Natural killer cell (primary cell): ENCODE results near the gene MEIS2. TPM values are rescaled to one million over a fixed set of nuclear protein-coding genes. Genes with fewer than 3 reads are reported as not detected.

ENCODE experiments used
- ATAC-seq, 3 donors: fragments of 150-1000 bp in 2 of 3; fragments of 200-7000 bp in 1 of 3; cut with Tn5 transposase; 1 replicate in 1 of 3; 2 replicates in 2 of 3; pipeline ENCODE4 v1.10.0; 2021; ENCODE audit warnings: mild to moderate bottlenecking in 2 of 3, moderate library complexity in 2 of 3
- DNase-seq, 2 donors: peaks; one replicate each; pipeline versions ENCODE4 v3.0.0 to v3.0.0-alpha.2; 2013 to 2021; ENCODE audit warnings: mixed read lengths in 1 of 2
- H3K27ac ChIP-seq: one replicate; pipeline ENCODE4 v1.5.1; 2013; ENCODE audit warnings: mild to moderate bottlenecking, low read length
- H3K27me3 ChIP-seq: one replicate; pipeline ENCODE4 v1.6.1; 2013; ENCODE audit warnings: low read length; ENCODE audit not compliant: control insufficient read depth, insufficient read depth
- H3K36me3 ChIP-seq: one replicate; pipeline ENCODE4 v1.6.1; 2013; ENCODE audit warnings: low read length; ENCODE audit not compliant: control insufficient read depth, insufficient read depth
- H3K4me1 ChIP-seq: one replicate; pipeline ENCODE4 v1.6.1; 2013; ENCODE audit warnings: low read length; ENCODE audit not compliant: control insufficient read depth, insufficient read depth
- H3K4me3 ChIP-seq: one replicate; pipeline ENCODE4 v1.5.1; 2013; ENCODE audit warnings: low read length
- H3K9me3 ChIP-seq: one replicate; pipeline ENCODE4 v1.6.1; 2013; ENCODE audit warnings: low read length; ENCODE audit not compliant: control insufficient read depth, insufficient read depth
- H3K27ac Mint-ChIP-seq, 2 donors: one replicate each; pipeline ENCODE4 v1.8.0; 2022; ENCODE audit warnings: mild to moderate bottlenecking in 2 of 2, mixed read lengths in 2 of 2, moderate library complexity in 1 of 2
- H3K27me3 Mint-ChIP-seq, 2 donors: one replicate each; pipeline ENCODE4 v1.8.0; 2022; ENCODE audit warnings: low read depth in 2 of 2, mixed read lengths in 2 of 2
- H3K36me3 Mint-ChIP-seq: one replicate; pipeline ENCODE4 v1.8.0; 2022; ENCODE audit warnings: mixed read lengths
- H3K4me1 Mint-ChIP-seq, 2 donors: one replicate each; pipeline ENCODE4 v1.8.0; 2022; ENCODE audit warnings: mixed read lengths in 2 of 2
- H3K4me3 Mint-ChIP-seq: one replicate; pipeline ENCODE4 v1.8.0; 2022; ENCODE audit warnings: mild to moderate bottlenecking, moderate library complexity, mixed read lengths
- H3K9me3 Mint-ChIP-seq, 2 donors: one replicate each; pipeline ENCODE4 v1.8.0; 2022; ENCODE audit warnings: mixed read lengths in 2 of 2
- CTCF ChIP-seq: fragments of 200-600 bp; IDR thresholded peaks from one replicate; pipeline ENCODE4 v1.8.0; 2022; ENCODE audit warnings: antibody characterized with exemption
- WGBS: methylation state at CpG from one replicate; pipeline ENCODE4 v1.1.7; 2013; ENCODE audit warnings: missing lambda C conversion rate; ENCODE audit not compliant: insufficient coverage; 5-methylcytosine and 5-hydroxymethylcytosine counted together
- intact Hi-C: fragments of 100-400 bp; cut with micrococcal nuclease; formaldehyde crosslinking; loops from one replicate; pipeline ENCODE4 v1.14.2; 2022
- total RNA-seq, 4 donors: library from RNA; stranded (reverse); fragments of 120-200 nt in 1 of 4; gene quantifications; one replicate each; pipeline versions ENCODE4 v1.2.3 to v1.2.4, GENCODE V29; 2013 to 2022

The MEIS2 gene
- total RNA-seq, 3 donors from 2014 or later (not counting 1 experiment from before 2014, with no cell fraction given), result 0.35 TPM; not detected in 2

GRCh38 chr15:36967929-36968328 is 132.4 kb downstream of the MEIS2 start:
- intact Hi-C loops, result no loop called here
- no peaks in the 10 kb centered on the region for H3K36me3 ChIP-seq
- H3K27ac ChIP-seq, result no peak overlapping the region
- no peak overlapping the region for H3K4me3 ChIP-seq
- Mint-ChIP-seq H3K4me1 (no peaks in the 10 kb centered on the region), H3K9me3 (peaks cover 3 to 5% of the 10 kb centered on the region in 2 donors), H3K27me3 (no peaks in the 10 kb centered on the region), H3K27ac (no peak overlapping the region), H3K36me3 (no peaks in the 10 kb centered on the region), H3K4me3 (no peak overlapping the region)
- no peaks in the 10 kb centered on the region for H3K4me1 ChIP-seq
- no peaks in the 10 kb centered on the region for H3K9me3 ChIP-seq
- ATAC-seq, result no peak
- H3K27me3 ChIP-seq, result no peaks in the 10 kb centered on the region
- TF ChIP-seq CTCF, result no peak
- 87% methylated on average over 3 of the region's 4 CpGs for WGBS
- no peak for DNase-seq

- Histone ChIP-seq H3K4me1 (no peaks in the 10 kb centered on the region), H3K4me3 (no peak overlapping the region), H3K9me3 (no peaks in the 10 kb centered on the region), H3K27me3 (no peaks in the 10 kb centered on the region), H3K27ac (no peak overlapping the region), H3K36me3 (no peaks in the 10 kb centered on the region)
- Mint-ChIP-seq H3K27me3 (no peaks in the 10 kb centered on the region), H3K27ac (no peak overlapping the region), H3K36me3 (no peaks in the 10 kb centered on the region), H3K4me1 (no peaks in the 10 kb centered on the region), H3K4me3 (no peak overlapping the region), H3K9me3 (peaks cover 3 to 5% of the 10 kb centered on the region in 2 donors)
- no peak for ATAC-seq
- no peak for TF ChIP-seq CTCF
- DNase-seq, result no peak
- intact Hi-C loops, result no loop called here
Measured at GRCh38 chr15:36966708-36967107, 133.6 kb downstream of the MEIS2 start.

- Histone ChIP-seq H3K4me3 (no peak overlapping the region), H3K4me1 (no peaks in the 10 kb centered on the region), H3K27ac (no peak overlapping the region), H3K27me3 (no peaks in the 10 kb centered on the region), H3K36me3 (no peaks in the 10 kb centered on the region), H3K9me3 (no peaks in the 10 kb centered on the region)
- intact Hi-C loops, result no loop called here
- WGBS, result 100% methylated on average over 2 of the region's 4 CpGs
- no peaks in the 10 kb centered on the region for H3K4me1 Mint-ChIP-seq
- H3K27ac Mint-ChIP-seq, result no peak overlapping the region
- ATAC-seq (no peak), DNase-seq (no peak)
- no peaks in the 10 kb centered on the region for H3K27me3 Mint-ChIP-seq
- no peak for TF ChIP-seq CTCF
- no peaks in the 10 kb centered on the region for H3K36me3 Mint-ChIP-seq
- H3K9me3 Mint-ChIP-seq, result peaks cover 3 to 5% of the 10 kb centered on the region in 2 donors
- no peak overlapping the region for H3K4me3 Mint-ChIP-seq
Measured at GRCh38 chr15:36965570-36966342, 134.6 kb downstream of the MEIS2 start.

- no peak overlapping the region for H3K27ac ChIP-seq
- no peaks in the 10 kb centered on the region for H3K27me3 ChIP-seq
- H3K4me3 ChIP-seq, result no peak overlapping the region
- Mint-ChIP-seq H3K4me3 (no peak overlapping the region), H3K27me3 (no peaks in the 10 kb centered on the region), H3K27ac (no peak overlapping the region), H3K36me3 (no peaks in the 10 kb centered on the region), H3K9me3 (peaks cover 2 to 3% of the 10 kb centered on the region in 2 donors), H3K4me1 (no peaks in the 10 kb centered on the region)
- intact Hi-C loops, result no loop called here
- ATAC-seq (no peak), DNase-seq (no peak)
- no peak for TF ChIP-seq CTCF
- no peaks in the 10 kb centered on the region for H3K4me1 ChIP-seq
- H3K9me3 ChIP-seq, result no peaks in the 10 kb centered on the region
- no peaks in the 10 kb centered on the region for H3K36me3 ChIP-seq
Measured at GRCh38 chr15:36964626-36965025, 135.7 kb downstream of the MEIS2 start.
